Activated CD4-positive, alpha-beta T cell treated with anti-CD3 and anti-CD28 coated beads, Interleukin-2, amount 50 U/mL, for 4 hours (primary cell): Measurements from ENCODE around the gene H2BK1.

Experiments
- DNase-seq, 2 experiments: peaks; one replicate each; pipeline ENCODE4 v3.0.0-alpha.2; 2020

H2BK1 gene

DNA sequence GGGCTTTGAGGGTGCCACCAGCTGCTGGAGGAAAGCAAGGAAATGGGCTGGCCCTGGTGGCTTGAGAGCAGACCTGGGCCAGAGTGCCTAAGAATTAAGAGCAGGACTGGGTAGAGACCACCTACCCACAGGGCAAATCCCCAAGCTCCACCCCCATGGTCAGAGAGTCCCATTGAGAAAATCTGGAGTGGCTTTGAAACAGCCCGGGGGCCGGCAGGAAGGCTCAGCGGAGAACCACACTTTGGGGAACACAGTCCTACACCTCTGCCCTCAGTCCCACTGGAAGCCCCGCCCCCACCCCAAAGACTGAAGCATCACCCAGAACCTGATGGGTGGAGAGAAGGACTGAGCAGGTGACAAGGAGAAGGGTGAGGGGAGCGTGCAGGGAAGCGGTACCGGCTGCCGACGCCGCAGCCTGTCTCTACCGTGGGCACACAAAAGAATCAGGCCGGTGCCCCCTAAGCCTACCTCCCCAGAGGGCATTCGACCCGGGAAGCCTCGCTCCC is 34.6 kb upstream of the H2BK1 start:
- no peak for DNase-seq

DNA sequence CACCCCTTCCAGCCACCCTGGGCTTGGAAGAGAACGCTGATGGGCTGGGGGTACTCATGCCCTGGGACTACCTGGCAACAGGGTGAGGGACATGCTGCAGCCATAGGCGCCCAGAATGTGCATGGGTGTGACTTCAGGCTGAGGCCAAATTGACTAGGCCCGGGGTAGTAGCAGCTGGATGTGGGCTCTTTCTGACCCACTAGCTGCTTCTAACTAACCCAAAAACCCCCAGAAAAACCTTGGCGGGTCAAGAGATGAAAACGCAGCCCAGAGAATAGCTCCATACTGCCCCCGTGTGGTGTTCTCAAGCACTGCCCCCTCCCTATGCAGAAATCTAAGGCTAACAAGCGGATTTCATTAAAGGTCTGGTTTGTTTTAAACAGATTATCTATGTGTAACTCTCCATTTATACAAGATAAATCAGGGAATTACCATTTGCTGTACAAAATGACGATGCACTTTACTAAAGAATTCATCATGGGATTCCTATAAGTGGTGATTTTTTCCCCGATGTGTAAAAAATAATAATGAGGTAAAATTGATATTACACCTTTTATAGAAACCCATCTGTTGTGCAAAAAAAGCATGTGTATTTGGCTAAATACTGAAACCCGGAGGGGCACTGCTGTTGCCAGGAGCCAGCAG is 34.0 kb upstream of the H2BK1 start:
- DNase-seq, result peak; percentile 47 to 54

DNA sequence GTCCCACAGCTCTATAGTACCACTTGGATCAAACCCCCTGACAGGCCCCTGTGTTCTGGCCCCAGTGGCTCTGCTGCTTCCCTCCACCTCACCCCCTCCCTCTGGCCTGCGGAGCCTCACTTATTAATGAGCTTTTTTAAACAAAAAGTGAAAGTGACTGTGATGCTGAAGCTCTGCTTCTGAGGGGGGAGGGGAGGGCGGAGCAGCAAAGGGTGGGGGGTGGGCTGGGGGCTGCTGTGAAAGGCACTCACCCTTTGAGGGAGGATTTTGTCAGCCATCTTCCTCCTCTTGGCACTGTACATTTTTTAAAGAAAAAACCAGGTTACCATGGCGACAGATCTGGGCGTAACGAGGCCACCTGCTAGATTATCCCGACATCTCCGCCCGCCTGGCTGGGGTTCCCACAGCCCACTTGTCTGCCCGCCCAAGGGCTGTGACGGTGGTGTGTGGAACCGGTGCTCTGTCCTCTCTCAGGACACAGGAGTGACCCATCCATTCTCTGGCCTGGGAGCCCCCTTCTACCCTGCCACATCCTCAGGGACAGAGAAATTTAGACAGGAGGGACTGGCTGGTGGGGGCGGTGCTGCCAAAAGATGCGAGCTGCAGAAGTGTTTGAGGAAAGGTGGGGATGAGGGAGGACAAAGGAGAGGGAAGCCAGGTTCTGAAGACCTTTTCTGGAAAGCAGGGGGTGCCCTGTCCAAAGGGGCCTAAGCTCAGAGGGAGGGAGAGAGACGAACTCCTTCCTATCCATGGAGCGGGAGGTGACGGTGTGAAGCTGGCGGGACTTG is 33.3 kb upstream of the H2BK1 start:
- no peak for DNase-seq

DNA sequence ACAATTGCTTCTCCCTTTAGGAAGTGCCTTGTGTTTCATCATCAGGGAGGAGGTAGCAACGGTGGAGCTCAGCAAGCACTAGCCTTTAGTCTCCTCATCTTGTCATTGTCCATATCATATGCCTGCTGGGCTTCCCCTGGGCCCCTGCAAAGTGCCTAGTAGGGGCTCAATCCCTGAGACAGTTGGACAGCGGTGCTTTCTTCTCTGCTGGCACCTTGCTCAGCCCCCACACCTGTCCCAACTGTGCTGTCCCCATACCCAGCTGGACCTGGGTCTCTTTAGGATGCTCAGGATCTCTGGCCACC is 32.7 kb upstream of the H2BK1 start:
- no peak for DNase-seq

DNA sequence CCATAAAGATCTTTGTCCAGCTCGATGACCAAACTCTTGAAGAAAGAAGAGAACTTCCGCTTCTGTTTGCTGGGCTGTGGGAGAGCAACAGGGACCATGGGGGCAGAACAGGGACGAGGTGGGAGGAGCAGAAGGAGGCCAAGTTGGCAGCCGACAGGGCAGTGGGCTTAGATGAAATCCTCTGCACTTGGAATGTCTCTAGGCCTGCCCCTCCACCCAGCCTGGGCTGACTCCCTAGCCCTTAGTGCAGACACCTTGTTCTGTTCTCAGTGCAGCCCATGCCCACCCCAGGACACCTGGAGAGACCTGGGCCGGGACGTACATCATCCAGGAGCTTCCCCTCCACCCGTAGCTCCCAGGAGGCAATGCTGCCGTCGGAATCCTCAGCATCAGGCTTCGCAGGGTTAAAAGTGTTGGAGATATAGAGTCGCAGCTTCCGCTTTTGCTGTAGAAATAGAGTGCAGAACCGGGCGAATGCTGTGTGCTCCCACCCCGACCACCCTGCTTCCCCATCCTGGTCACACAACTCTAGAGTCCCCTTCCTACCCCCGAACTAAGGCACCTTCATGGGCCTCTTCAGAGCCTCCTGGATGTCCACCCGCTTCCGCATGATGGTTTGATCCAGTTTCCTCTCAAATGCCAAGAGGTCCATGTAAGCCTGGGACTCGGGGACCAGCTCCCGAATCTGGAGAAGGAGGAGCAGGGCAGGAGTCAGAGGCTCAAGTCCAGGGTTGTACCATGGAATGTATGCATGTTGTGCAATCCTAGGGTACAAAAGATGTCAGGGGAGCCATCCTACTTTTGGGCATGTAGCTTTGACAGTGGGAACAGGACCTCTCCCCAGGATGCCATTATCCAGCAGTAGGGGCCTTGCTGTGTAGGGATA is 32.1 kb upstream of the H2BK1 start:
- DNase-seq, result no peak

DNA sequence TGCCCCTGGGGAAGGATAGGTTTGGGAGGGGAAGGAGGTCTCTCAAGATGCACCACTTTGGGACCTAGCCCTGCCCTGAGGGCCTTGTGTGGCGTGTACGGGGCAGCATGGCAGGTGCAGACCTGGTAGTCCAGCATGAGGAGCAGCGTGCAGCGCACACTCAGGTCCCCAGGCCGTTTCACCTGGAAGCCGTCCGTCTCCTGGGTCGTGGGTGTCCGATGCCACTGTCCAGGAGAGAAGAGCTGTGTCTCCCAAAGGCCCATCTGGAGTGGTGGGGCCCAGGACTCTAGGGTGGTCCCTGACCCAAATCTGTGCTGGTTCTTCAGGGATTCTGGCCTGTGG is 31.4 kb upstream of the H2BK1 start:
- no peak for DNase-seq

DNA sequence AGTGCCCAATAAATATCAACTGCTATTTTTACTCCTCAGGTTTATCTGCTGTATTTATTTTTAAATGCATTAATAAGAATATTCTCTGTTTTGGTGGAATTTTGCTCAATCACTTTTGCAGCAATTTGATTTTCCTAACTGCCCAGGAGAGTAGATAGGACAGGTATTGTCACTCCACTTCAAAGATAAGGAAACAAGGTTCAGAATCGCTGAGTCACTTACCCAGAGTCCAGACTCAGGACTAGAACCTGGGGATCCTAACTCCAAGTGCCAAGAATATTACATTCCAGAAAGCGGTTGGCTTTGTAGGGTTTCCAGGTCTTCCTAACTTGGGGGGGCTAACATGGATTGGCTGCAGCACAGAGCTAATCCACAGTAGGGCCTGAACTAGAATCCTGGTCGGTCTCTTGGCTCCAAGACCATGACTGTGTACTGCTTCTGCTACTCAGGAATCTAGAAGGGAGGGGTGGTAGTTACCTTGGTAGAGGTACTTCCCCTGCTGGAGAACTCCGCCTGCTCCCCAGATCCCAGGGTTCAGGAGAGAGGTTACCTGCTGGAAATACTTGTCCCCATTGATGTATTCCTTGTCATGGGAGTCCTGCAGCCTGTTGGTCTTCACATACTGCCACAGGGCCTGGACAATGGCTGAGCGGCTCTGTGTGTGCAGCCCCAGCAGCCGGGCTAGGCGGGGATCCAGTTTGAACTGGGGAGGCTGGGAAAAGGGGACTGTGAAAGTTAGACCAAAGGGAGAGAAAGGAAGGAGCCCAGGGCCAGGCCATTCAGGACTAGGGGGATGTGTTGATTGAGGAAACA is 30.9 kb upstream of the H2BK1 start:
- DNase-seq, result no peak

DNA sequence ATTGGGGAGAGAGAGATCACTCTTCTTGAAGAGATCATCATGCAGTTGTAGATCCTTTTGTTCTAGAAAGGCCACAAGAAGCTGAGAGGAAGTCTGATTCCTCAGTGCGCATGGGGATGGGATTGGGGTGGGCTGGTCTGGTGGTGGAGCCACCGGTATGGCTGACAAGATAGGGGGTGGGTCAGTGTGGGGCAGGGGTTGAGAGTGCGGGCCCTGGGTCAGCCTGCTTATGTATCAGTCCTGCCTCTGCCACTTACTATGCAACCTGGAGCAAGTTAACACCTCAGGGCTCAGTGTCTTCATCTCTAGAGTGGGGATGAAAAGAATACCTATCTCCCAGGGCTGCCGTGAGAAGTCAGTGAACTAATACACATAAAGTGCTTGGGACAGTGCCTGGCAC is 30.2 kb upstream of the H2BK1 start:
- no peak for DNase-seq

DNA sequence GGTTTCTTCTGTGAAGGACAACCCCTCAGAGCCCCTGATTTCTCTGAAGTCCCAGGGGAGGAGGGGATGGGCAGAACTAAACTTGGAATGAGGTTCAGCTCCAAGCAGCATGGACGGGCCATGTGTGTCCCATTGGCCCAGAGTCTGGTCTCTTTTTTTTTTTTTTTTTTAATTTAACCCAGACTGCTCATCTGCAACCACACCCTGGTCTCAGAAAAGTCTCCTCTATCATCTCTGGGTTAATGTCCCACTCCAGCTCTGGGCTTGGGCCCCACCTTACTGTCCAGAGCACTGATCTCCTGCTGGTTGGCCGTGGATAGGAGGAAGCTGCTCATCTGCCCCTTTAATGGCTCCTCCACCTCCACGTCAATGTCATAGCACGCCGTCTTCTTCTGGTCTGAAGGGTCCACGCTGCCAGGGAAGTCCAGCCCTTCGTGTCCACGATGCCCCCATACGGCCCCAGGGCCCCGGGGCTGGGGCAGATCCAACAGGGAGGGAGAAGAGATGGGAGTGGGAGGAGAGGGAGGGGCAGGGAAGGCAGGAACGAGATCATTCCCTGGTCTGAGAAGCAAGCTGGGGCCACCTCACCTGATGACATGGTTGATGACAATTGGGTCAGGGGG is 29.7 kb upstream of the H2BK1 start:
- DNase-seq, result no peak

DNA sequence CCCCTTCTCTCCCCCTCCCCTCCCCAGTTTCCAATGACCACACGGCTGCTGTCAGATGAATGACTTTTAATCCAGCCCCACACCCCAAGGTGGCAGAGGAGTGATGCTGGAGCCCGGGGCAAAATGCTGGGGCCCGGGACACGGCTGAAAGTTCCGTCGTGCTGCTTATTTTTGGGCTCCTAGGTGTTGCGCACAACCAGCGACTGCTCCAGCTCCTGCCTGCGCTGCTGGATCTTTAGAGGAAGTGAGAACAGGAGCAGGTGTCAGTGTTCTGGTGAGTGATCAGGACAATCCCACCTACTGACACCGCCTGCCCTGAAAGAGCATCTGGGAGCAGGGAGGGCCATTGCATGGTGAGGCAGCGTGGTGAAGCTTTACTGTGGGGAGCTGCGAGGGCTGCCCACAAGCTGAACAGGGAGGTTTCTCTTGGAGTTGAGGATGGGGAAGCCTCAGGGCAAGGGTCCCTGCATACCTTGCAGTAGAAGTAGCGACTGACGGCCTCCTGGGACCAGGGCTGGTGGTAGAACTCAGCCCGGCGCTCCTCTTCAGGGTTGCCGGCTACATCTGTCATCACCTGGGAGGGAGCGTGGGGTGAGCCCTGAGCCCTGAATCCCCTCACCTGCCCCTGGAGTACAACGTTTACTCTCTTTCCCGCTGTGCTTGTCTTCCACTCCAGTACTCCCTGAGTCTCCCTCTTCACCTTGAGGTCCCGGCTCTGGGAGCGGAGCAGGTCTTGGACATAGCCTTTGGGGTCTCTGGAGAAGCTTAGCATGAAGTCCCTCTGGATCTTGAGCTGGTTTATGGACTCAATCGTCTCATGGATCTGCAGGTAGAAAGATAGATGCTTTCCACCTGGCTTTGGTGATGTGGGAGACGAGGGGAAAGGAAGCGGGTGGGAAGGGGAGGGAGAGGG is 28.9 kb upstream of the H2BK1 start:
- DNase-seq, result no peak

DNA sequence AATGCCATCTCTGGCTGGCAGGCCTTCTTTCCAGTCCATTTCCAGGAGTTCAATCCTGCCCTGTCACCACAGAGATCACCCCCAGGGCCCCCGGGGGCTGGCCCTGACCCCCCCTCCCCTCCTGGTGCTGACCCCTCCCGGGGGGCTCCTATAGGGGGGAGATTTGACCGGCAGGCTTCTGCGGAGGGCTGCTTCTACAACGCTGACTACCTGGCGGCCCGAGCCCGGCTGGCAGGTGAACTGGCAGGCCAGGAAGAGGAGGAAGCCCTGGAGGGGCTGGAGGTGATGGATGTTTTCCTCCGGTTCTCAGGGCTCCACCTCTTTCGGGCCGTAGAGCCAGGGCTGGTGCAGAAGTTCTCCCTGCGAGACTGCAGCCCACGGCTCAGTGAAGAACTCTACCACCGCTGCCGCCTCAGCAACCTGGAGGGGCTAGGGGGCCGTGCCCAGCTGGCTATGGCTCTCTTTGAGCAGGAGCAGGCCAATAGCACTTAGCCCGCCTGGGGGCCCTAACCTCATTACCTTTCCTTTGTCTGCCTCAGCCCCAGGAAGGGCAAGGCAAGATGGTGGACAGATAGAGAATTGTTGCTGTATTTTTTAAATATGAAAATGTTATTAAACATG is 28.0 kb upstream of the H2BK1 start:
- DNase-seq, result no peak

DNA sequence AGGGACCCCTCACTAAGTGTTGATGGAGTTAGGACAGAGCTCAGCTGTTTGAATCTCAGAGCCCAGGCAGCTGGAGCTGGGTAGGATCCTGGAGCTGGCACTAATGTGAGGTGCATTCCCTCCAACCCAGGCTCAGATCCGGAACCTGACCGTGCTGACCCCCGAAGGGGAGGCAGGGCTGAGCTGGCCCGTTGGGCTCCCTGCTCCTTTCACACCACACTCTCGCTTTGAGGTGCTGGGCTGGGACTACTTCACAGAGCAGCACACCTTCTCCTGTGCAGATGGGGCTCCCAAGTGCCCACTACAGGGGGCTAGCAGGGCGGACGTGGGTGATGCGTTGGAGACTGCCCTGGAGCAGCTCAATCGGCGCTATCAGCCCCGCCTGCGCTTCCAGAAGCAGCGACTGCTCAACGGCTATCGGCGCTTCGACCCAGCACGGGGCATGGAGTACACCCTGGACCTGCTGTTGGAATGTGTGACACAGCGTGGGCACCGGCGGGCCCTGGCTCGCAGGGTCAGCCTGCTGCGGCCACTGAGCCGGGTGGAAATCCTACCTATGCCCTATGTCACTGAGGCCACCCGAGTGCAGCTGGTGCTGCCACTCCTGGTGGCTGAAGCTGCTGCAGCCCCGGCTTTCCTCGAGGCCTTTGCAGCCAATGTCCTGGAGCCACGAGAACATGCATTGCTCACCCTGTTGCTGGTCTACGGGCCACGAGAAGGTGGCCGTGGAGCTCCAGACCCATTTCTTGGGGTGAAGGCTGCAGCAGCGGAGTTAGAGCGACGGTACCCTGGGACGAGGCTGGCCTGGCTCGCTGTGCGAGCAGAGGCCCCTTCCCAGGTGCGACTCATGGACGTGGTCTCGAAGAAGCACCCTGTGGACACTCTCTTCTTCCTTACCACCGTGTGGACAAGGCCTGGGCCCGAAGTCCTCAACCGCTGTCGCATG is 27.2 kb upstream of the H2BK1 start:
- DNase-seq, result no peak

DNA sequence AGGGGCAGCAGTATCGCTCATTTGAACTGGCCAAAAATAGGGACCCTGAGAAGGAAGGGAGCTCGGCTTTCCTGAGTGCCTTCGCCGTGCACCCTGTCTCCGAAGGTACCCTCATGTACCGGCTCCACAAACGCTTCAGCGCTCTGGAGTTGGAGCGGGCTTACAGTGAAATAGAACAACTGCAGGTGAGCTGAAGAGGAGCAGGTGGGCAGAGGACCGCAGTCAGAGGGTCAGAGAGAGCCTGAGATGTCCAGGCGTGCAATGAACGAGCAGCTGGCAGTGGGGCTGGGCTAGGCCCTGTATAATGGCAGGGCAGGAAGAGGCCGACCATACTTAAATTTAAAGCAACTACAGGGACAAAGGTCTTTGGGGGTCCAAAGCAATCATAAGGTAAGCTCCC is 26.1 kb upstream of the H2BK1 start:
- DNase-seq, result no peak

DNA sequence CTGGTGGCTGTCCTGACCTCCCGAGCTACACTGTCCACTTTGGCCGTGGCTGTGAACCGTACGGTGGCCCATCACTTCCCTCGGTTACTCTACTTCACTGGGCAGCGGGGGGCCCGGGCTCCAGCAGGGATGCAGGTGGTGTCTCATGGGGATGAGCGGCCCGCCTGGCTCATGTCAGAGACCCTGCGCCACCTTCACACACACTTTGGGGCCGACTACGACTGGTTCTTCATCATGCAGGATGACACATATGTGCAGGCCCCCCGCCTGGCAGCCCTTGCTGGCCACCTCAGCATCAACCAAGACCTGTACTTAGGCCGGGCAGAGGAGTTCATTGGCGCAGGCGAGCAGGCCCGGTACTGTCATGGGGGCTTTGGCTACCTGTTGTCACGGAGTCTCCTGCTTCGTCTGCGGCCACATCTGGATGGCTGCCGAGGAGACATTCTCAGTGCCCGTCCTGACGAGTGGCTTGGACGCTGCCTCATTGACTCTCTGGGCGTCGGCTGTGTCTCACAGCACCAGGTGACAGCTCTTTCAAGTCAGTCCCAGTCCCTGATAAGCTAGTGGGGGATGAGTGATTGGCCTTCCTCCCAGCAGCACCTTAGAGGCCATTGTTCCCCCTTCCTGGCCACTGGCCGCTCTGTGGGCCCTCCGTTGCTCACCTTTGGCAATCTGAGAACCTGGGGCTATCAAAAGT is 25.0 kb upstream of the H2BK1 start:
- DNase-seq, result no peak

DNA sequence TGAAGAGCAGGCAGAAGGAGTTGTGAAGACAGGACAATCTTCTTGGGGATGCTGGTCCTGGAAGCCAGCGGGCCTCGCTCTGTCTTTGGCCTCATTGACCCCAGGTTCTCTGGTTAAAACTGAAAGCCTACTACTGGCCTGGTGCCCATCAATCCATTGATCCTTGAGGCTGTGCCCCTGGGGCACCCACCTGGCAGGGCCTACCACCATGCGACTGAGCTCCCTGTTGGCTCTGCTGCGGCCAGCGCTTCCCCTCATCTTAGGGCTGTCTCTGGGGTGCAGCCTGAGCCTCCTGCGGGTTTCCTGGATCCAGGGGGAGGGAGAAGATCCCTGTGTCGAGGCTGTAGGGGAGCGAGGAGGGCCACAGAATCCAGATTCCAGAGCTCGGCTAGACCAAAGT is 23.5 kb upstream of the H2BK1 start:
- no peak for DNase-seq

DNA sequence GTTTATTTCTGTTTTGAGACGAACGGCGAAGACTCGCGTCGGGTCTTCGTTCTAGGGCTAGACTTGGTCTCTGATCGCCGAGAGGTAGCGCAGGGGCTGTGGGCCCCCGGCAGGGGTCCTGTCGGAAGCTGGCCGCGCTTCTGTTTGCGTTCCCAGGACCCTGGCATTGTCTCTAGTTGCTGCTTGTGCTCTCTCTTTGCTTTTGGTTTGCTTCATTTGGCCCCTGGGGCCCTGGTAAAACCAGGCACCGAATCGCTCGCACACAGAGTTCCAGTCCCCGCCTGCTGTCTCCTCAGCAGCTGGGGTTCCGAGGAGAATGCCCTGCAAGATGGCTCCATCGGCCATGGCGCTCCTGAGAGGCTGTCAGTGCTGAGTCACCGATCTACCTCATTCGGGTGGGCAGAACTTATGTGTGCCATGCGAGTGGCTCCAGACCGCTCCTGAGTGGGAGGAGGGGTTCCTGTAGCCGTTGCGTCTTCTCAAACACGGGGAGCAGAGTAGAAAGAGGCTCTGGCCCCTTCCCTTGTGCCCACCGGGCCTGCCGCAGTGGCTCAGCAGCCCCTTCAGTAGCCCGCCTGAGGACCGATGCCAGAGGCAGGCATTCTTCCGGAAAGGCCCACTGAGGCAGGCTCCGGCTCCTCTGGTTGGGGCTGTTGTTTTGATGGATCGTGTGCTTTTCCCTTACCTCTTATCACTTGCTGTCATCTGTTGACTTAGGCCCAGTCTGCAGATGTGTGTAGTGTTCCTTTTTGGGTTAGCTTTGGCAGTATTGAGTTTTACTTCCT is 22.8 kb upstream of the H2BK1 start:
- peak; percentile 72 to 78 for DNase-seq

DNA sequence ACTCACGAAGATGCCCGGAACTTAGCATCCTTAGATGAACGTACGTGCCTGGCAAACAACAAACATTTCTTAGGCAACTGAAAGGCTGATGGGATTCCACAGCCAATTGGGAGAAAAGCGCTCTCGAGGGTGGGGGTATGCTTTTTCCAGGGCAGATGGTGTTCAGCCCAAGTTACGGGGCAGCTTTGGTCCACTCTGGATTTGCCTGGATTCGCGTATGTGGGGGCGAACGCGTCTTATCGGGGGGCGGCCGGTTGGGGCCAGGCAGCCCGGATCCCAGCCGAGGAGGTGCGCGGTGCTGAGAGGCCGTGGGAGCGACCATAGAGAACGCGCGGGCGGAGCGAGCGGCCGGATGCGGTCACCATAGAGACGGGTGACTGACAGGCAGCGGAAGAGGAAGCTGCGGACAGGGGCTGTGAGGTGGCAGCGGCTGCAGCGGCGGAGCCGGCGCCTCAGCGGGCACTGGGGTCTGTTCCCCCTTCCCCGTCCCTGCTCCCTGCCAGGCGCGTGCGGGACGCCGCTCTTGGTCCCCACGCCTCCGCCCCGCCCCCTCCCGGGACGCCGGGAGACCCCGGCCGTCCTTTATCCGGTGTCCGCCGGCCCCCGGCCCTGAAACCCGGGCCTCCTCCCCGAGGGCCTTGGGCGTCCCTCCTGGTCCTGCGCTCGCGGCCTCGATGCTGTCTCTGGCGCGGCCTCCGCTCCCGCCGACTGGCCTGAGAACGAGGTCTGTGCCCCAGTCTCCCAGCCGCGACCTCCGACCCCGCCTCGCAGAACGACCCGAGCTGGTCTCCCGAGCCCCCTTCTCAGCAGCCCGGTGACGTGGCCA is 22.0 kb upstream of the H2BK1 start, which contains the start of gene CHPF2:
Gene CHPF2, plus strand, starts transcription at position 393 of the 826 bp plus-strand sequence. CDS start 1,529 bp downstream, outside the sequence.
- DNase-seq, result peak; percentile 83
